PFSK-1 (cell line): Measurements from ENCODE around the gene SLC26A11.

Experiments
- FOXP2 ChIP-seq: optimal IDR thresholded peaks from 2 replicates; pipeline ENCODE3; 2011; ENCODE audit warnings: borderline replicate concordance, control low read depth, inconsistent platforms; ENCODE audit not compliant: insufficient read depth; ENCODE audit errors: extremely low read length, extremely low read depth
- POLR2AphosphoS5 ChIP-seq: IDR thresholded peaks from 2 replicates; pipeline ENCODE4 v1.6.1; 2012; ENCODE audit warnings: low read depth, mild to moderate bottlenecking, control low read depth, low read length, moderate library complexity
- REST ChIP-seq, 2 experiments: IDR thresholded peaks; 2 replicates each; pipeline versions ENCODE4 v1.6.1 to v1.8.0; 2011 to 2012; ENCODE audit warnings: low read depth in 2 of 2, low read length in 2 of 2, control low read depth in 1 of 2, inconsistent platforms in 1 of 2, mild to moderate bottlenecking in 1 of 2, moderate library complexity in 1 of 2; ENCODE audit not compliant: insufficient read depth in 1 of 2
- SIN3A ChIP-seq: IDR thresholded peaks from 2 replicates; pipeline ENCODE4 v1.6.1; 2012; ENCODE audit warnings: mild to moderate bottlenecking, low read length, moderate library complexity, borderline replicate concordance; ENCODE audit not compliant: insufficient read depth
- TAF1 ChIP-seq: IDR thresholded peaks from 2 replicates; pipeline ENCODE4 v1.6.1; 2012; ENCODE audit warnings: low read length, control low read depth, borderline replicate concordance; ENCODE audit not compliant: insufficient read depth

Gene SLC26A11

GRCh38 chr17:80191865-80192661, 28.2 kb upstream of the SLC26A11 start:
- TF ChIP-seq FOXP2 (no peak), SIN3A (no peak), REST (IDR thresholded peaks at IDR 0.05; ENCODE audit: insufficient read depth in 1 of 2, low read depth in 2 of 2, low read length in 2 of 2) (no peak), TAF1 (no peak), POLR2AphosphoS5 (no peak)

- TF ChIP-seq POLR2AphosphoS5 (no peak), FOXP2 (no peak), TAF1 (no peak), SIN3A (no peak), REST (IDR thresholded peaks at IDR 0.05; ENCODE audit: insufficient read depth in 1 of 2, low read depth in 2 of 2, low read length in 2 of 2) (no peak)
These were observed 25.1 kb upstream of the SLC26A11 start for GRCh38 chr17:80195141-80195540.

- no peak for TF ChIP-seq POLR2AphosphoS5
- no peak for TF ChIP-seq REST (IDR thresholded peaks at IDR 0.05; ENCODE audit: insufficient read depth in 1 of 2, low read depth in 2 of 2, low read length in 2 of 2)
- no peak for TF ChIP-seq TAF1
- TF ChIP-seq FOXP2: no peak
- TF ChIP-seq SIN3A: no peak
These were observed 24.3 kb upstream of the SLC26A11 start for GRCh38 chr17:80195671-80196529.

GRCh38 chr17:80196652-80197051, 23.6 kb upstream of the SLC26A11 start:
- TF ChIP-seq FOXP2: no peak
- TF ChIP-seq POLR2AphosphoS5: no peak
- no peak for TF ChIP-seq SIN3A
- no peak for TF ChIP-seq REST (IDR thresholded peaks at IDR 0.05; ENCODE audit: insufficient read depth in 1 of 2, low read depth in 2 of 2, low read length in 2 of 2)
- TF ChIP-seq TAF1: no peak
